ENCODE results near the gene TMEM9B. TPM values are rescaled to one million over a fixed set of nuclear protein-coding genes. Genes with fewer than 3 reads are reported as not detected.

TMEM9B gene
- total RNA-seq, 1 donor from 2014 or later: 36.7 TPM

Other genes starting within 250 kb of the TMEM9B start
- gene AKIP1, start 53.3 kb downstream of the TMEM9B start, total RNA-seq: 21.0 and 21.4 TPM in 2 replicates
- gene C11orf16, start 31.5 kb downstream of the TMEM9B start, total RNA-seq: not detected in 2 replicates
- not detected in 2 replicates for gene ASCL3, start 21.4 kb downstream of the TMEM9B start, total RNA-seq
- 4.2 and 4.7 TPM in 2 replicates for gene NRIP3, start 39.6 kb upstream of the TMEM9B start, total RNA-seq
- not detected in 2 replicates for gene SCUBE2, start 127.2 kb upstream of the TMEM9B start, total RNA-seq

Data from T-helper 1 cell treated with Interleukin-12 subunit alpha and Interleukin-12 subunit beta and Interleukin-4 antibody, amounts not matched to agents 30 ng/mL and 1 ng/mL, for 36 hours (primary cell).